Measurements from ENCODE around the gene SMPX. TPM values are rescaled to one million over a fixed set of nuclear protein-coding genes. Genes with fewer than 3 reads are reported as not detected.

Gene SMPX
- total RNA-seq, 1 donor from 2014 or later = 622 TPM

DNA sequence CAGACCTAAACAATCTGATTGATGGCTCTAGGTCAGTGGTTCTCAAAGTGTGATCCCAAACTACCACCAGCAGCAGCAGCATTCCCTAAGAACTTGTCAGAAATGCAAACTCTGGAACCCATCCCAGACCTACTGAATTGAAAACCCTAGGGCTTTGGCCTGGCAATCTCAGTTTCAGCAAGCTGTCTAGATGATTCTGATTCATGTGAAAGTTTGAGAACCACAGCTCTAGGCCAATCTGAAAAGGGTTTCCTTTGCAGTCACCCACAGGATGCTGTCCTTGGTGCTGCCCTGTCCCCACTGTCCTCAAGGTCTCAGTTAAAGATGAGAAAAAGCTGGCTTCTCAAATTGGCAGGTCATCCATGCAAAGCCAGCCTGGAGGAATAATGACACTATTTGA is 34.8 kb downstream of the SMPX start:
- intact Hi-C loops (cut with micrococcal nuclease) = no loop called here
- DNase-seq (peak; percentile 21), ATAC-seq (no peak)

DNA sequence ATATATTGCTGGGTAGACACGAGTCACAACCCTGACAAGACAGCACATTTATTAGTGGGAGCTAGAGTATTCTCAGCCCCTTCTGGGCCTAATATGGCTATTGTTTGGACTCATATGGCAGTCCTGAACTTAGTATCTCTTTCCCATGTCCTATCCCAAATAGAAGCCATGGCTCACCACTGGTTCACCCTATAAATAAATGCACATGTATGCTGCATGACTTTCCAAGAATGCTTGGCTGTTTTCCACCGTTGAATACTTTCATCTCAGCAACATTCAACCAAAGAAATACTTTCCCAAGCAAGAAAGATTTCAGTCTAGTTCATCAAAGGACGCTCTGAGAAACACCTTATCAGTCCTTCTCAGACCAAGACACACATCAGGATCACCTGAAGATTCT is 36.7 kb downstream of the SMPX start:
- intact Hi-C loops (cut with micrococcal nuclease) = no loop called here
- peak; percentile 60 for ATAC-seq
- DNase-seq = no peak

- ATAC-seq (no peak), DNase-seq (no peak)
- intact Hi-C loops (cut with micrococcal nuclease) = no loop called here
These were observed 39.3 kb downstream of the SMPX start for GRCh38 chrX:21718575-21718974.

GRCh38 chrX:21717802-21718201 is 40.1 kb downstream of the SMPX start:
- peak; percentile 48 for ATAC-seq
- intact Hi-C loops (cut with micrococcal nuclease) = no loop called here
- peak; percentile 16 for DNase-seq

GRCh38 chrX:21715825-21716224 is 42.1 kb downstream of the SMPX start:
- ATAC-seq (no peak), DNase-seq (no peak)

DNA sequence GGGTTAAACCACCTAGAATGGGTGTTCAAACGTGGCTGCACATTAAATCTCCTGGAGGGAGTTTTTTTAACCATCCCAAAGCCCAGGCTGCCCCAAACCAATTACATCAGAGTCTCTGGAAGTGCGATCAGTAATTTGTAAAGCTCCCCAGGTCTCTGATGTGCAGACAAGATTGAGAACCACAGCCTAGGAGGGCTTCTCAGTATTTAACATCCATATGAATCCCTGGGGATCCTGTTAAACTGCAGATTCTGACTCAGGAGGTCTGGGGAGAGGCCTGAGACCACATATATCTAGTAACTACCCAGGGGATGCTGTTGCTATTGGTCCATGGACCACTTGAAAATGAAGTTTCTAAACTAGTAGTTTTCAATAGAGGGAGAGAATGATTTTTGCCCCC is 42.6 kb downstream of the SMPX start:
- ATAC-seq (no peak), DNase-seq (no peak)
- intact Hi-C loops (cut with micrococcal nuclease) = no loop called here

More at GRCh38 chrX:21715825-21716224, 42.1 kb downstream of the SMPX start:
- intact Hi-C loops (cut with micrococcal nuclease) = no loop called here

DNA sequence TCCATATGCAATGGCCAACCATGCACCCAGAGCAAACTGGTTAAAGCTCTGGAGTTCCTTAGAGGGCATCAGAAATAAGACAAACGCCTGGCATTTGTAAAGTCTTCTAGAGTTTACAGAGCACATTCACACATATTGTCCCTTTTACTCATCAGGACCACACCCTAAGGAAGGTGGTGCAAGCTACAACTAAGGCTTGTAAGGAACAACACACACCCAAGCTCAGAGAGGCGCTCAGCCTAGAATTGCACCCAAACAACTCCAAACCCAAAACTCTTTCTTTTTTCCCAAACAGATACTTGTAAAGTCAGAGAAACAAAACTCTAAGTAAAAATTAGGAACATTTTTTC is 46.1 kb downstream of the SMPX start:
- ATAC-seq (no peak), DNase-seq (no peak)
- intact Hi-C loops (cut with micrococcal nuclease) = no loop called here

DNA sequence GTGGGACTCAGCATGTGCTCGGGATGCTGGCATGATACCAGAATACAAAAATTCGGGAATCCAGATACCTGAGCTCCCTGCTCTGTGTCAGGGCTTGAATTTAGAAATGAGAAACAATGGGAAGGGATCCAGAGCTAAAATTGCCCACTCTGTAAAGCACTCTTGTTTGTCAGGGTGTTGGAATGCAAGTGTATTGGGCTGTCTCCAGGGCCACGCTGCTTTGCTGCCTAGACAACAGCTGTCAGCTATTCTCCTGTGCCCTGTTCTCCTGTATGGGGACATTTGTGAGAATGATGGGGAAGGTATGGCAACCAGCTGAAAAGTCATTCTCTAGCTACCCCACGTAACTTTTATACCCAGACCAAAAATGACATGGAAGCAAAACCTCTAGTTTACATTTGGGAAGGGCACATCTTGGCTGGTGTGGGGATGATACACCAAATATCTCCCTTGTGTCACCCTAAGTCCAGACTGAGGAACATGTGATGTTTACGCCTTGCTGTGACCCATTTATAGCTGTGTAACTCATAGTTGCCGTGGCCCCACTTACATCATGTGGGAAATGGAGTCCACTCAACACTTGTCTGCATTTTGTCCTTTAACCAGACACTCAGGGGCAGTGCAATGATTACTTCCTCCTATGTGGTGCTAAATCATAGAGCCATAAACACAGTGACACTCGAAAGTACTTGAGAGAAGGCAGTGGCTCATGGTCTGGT is 46.6 kb downstream of the SMPX start:
- ATAC-seq (peak; percentile 95), DNase-seq (peak; percentile 58)
- intact Hi-C loops (cut with micrococcal nuclease) = no loop called here

DNA sequence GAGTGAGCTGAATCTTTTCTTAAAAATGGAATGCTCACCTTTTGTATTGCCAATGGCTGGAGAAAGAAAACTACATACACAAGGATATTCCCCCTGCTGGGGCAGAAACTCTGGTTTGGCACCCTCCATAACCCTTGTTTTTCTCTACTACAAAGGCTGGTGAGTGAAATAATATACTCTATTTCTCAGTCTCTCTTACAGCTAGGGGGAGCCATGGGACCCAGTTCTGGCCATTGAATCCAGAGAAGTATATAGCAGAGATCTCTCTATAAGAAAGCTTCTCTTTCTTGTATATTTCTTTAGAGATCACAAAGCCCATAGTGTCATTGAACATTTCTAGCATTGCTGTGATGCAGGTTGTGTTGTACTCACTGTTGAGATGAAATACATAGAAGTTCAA is 49.8 kb downstream of the SMPX start:
- intact Hi-C loops (cut with micrococcal nuclease) = no loop called here
- DNase-seq (no peak), ATAC-seq (no peak)

GRCh38 chrX:21705225-21705624 is 52.7 kb downstream of the SMPX start:
- DNase-seq = no peak
- no peak for ATAC-seq
- intact Hi-C loops (cut with micrococcal nuclease) = no loop called here

DNA sequence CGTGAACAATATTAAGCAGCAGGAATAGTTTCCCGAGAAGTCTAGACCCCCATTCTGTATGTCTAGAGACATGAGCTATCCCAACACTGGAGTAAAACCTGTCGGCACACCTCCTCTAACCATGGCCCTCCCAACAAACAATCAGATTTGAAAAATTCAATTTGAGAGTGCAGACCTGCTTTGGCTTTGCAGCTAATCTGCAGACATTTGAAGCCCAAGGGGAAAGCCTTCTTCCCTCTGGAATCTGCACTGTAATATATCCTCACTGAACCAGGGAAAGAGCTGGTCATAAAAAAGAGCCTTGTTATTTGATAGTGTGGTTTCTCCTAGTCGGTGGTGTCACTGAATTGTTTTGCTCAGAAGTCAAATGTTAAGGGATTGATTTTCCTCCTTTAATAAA is 55.2 kb downstream of the SMPX start:
- intact Hi-C loops (cut with micrococcal nuclease) = no loop called here
- no peak for DNase-seq
- ATAC-seq = no peak

DNA sequence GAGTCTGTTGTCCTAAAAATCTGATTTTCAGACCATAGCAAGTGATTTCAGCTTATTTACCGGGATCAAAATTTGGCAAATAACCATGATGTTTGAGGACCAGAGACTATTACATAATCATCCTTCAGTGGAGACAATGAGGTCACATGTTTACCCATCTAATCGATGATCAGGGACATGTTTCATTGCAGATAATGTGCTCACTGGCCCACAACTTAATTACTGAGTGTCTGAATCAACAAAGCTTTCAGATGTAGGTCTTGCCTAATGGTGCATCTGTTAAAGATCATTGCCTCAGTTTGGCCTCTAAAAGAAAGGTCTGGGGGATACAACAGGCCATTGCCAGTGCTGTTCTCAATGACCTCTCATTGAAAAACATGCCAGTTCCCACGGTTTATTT is 56.9 kb downstream of the SMPX start:
- DNase-seq (no peak), ATAC-seq (no peak)
- intact Hi-C loops (cut with micrococcal nuclease) = no loop called here

DNA sequence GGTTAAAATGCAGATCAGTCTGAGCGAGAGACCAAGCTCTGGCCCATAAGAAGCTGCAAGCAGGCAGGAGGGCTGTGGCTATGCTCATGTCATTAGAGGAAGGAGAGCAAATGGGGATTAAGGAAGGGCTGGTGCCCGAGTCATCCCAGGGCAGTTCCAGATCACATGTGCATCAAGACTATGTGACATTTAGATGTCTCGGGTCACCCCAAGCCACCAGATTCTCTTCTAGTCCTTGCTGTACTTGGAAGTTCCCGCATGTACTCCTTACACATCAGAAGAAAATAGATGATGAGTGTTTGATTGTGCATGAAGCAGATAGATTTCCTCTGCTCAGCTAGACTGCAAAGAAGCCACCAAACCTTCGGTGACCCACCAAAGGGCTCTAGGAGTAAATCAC is 57.6 kb downstream of the SMPX start:
- no peak for ATAC-seq
- intact Hi-C loops (cut with micrococcal nuclease) = no loop called here
- DNase-seq = no peak

- DNase-seq (no peak), ATAC-seq (no peak)
- intact Hi-C loops (cut with micrococcal nuclease) = loop anchor here (10.0 kb wide), 1 partner anchor 646 kb away; no protein-coding TSS in a partner anchor
These were observed 58.8 kb downstream of the SMPX start for GRCh38 chrX:21699136-21699535.

- intact Hi-C loops (cut with micrococcal nuclease) = loop anchor here (10.0 kb wide), 1 partner anchor 647 kb away; no protein-coding TSS in a partner anchor
- ATAC-seq = no peak
- no peak for DNase-seq
These were observed 59.6 kb downstream of the SMPX start for GRCh38 chrX:21698272-21698671.

DNA sequence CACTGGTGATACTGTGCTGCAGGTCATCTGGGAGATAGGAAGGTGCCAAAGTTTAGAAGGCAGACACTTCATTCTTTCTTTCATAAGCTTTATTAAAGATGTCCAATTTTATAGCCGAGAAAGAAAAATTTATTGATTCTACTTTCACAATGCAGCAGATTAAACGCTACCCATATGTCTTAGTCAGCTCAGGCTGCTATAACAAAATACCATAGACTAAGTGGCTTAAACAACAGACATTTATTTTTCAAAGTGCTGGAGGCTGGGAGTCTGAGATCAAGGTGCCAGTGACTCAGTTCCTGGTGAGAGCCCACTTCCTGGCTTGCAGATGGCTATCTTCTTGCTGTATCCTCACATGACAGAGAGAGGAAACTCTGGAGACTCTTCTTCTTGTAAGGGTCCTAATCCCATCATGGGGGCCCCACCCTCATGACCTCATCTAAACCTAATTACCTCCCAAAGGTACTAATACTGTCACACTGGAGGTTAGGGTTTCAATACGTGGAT is 66.4 kb downstream of the SMPX start:
- ATAC-seq = no peak
- intact Hi-C loops (cut with micrococcal nuclease) = loop anchor here (10.0 kb wide), 1 partner anchor 653 kb away; no protein-coding TSS in a partner anchor
- DNase-seq = no peak

- intact Hi-C loops (cut with micrococcal nuclease) = no loop called here
- DNase-seq = no peak
- ATAC-seq = no peak
These were observed 74.0 kb downstream of the SMPX start for GRCh38 chrX:21683941-21684340.

DNA sequence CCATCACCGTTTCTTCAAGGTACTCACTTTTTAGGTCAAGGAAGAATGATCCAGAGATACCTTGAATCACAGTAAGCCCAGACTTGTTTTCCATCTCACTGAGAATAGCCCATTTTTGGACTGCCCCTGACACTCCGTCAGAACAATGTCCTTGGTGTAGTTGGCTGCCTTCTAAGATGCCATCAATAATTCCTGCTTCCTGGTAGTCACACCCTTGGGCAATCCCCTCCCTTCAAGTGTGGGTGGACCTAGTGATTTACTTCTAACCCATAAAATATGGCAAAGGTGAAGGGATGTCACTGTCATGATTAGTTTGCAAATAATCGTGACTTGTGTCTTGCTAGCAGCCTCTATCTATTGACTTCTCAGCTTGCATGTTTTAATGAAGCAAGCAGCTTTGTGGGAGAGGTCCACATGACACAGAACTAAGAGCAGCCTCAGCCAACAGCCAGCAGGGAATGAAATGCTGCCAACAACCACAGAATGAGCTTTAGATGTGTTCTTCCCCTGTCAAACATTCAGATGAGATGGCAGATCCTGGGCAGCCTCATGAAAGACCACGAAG is 79.8 kb downstream of the SMPX start:
- intact Hi-C loops (cut with micrococcal nuclease) = no loop called here
- DNase-seq = no peak
- ATAC-seq = no peak

- ATAC-seq (no peak), DNase-seq (no peak)
- intact Hi-C loops (cut with micrococcal nuclease) = no loop called here
These were observed 82.0 kb downstream of the SMPX start for GRCh38 chrX:21675931-21676330.

DNA sequence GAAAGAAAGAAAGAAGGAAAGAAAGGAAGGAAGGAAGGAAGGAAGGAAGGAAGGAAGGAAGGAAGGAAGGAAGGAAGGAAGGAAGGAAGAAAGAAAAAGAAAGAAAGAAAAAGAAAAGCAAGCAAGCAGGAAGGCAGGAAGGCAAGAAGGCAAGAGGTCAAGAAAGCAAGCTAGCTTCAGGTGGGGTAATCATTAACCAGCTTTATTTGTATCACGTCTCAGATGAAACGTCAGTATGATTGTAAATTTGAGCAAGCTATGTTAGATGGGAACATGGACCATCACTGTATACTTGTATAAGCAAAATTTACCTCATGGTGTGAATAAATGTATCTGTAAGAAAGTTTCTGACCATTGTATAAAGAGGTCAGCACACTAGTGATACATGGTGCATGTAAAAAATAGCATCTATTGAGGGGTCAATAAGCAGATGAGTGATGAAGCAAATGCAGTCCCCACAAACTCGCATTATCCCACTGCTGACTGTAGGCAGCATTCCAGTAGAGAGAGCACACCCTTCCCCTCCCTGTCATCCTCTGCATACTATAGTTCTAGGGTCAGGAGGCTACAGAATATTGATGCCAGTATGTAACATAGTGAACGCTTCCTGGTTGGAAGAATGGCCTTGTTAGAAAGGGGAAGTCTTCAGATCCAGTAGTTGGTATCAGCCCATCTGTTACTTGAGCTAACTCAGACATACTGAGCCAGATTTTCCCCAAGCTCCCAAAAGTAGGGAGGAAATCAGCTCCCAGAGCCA is 83.3 kb downstream of the SMPX start:
- no peak for DNase-seq

More for the DNA sequence above, 83.3 kb downstream of the SMPX start:
- intact Hi-C loops (cut with micrococcal nuclease) = no loop called here
- no peak for ATAC-seq
